ENCODE results near the gene FNDC3A. TPM values are rescaled to one million over a fixed set of nuclear protein-coding genes. Genes with fewer than 3 reads are reported as not detected.

FNDC3A gene
- total RNA-seq, 1 experiment from 2014 or later: 34.3 TPM

- H3K9me3 ChIP-seq (ENCODE audit: insufficient read depth, low read depth): no peaks in the 10 kb centered on the region
- no peak for DNase-seq
- H3K4me1 ChIP-seq (replicated peaks; ENCODE audit: insufficient read depth): peaks cover 32% of the 10 kb centered on the region
- no peaks in the 10 kb centered on the region for H3K9me2 ChIP-seq (ENCODE audit: insufficient read depth)
- no peaks in the 10 kb centered on the region; the same call in 1 of the 2 replicates for H3F3A ChIP-seq (ENCODE audit: insufficient read depth, low read depth)
- no TSS peak for BruUV-seq (replicated peaks)
- H3K36me3 ChIP-seq (ENCODE audit: low read depth): no peaks in the 10 kb centered on the region
- H3K4me3 ChIP-seq: peak overlapping the region; percentile 71
- TF ChIP-seq, protein P1, sequence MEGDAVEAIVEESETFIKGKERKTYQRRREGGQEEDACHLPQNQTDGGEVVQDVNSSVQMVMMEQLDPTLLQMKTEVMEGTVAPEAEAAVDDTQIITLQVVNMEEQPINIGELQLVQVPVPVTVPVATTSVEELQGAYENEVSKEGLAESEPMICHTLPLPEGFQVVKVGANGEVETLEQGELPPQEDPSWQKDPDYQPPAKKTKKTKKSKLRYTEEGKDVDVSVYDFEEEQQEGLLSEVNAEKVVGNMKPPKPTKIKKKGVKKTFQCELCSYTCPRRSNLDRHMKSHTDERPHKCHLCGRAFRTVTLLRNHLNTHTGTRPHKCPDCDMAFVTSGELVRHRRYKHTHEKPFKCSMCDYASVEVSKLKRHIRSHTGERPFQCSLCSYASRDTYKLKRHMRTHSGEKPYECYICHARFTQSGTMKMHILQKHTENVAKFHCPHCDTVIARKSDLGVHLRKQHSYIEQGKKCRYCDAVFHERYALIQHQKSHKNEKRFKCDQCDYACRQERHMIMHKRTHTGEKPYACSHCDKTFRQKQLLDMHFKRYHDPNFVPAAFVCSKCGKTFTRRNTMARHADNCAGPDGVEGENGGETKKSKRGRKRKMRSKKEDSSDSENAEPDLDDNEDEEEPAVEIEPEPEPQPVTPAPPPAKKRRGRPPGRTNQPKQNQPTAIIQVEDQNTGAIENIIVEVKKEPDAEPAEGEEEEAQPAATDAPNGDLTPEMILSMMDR (conservative IDR thresholded peaks at IDR 0.05): no peak
- TF ChIP-seq EZH2 (IDR thresholded peaks at IDR 0.05; ENCODE audit: low read depth): no peak
- peaks cover 31% of the 10 kb centered on the region for H3K79me2 ChIP-seq (ENCODE audit: low read depth)
- POLR2A ChIA-PET (ENCODE audit: unreplicated experiment): no interaction called here
- H4K20me1 ChIP-seq (ENCODE audit: insufficient read depth): no peaks in the 10 kb centered on the region
- peak overlapping the region; percentile 71; the same call in 1 of the 2 replicates for H3K27ac ChIP-seq
- CTCF ChIA-PET: interaction anchor here (0.6 to 2.1 kb wide), 2 partner anchors 9 to 11 kb away, joined by 3 to 7 read pairs; no protein-coding TSS in a partner anchor
- peak overlapping the region; percentile 95; the same call in 1 of the 2 replicates for H2AFZ ChIP-seq
- H3K27me3 ChIP-seq (ENCODE audit: insufficient read depth, low read depth): no peaks in the 10 kb centered on the region
- H3K4me2 ChIP-seq: peak overlapping the region; percentile 85
- intact Hi-C loops (cut with micrococcal nuclease; ENCODE audit: unreplicated experiment): loop anchor here (5.0 kb wide), 1 partner anchor 331 kb away; the partner anchor contains the start of genes CAB39L and SETDB2
These were observed 135.1 kb downstream of the FNDC3A start for GRCh38 chr13:49110913-49111170.

- Histone ChIP-seq H2AFZ (no peak overlapping the region), H3K4me2 (peak overlapping the region; percentile 85), H3K27me3 (ENCODE audit: insufficient read depth, low read depth) (no peaks in the 10 kb centered on the region), H3K4me1 (replicated peaks; ENCODE audit: insufficient read depth) (peaks cover 32% of the 10 kb centered on the region), H3K9me3 (ENCODE audit: insufficient read depth, low read depth) (no peaks in the 10 kb centered on the region), H3K27ac (peak overlapping the region; percentile 27; the same call in 1 of the 2 replicates), H3K4me3 (no peak overlapping the region), H3K9me2 (ENCODE audit: insufficient read depth) (no peaks in the 10 kb centered on the region), H3K36me3 (ENCODE audit: low read depth) (0 out of 2 replicates have a peak, but pooled peaks cover 12% of the 10 kb centered on the region), H3F3A (ENCODE audit: insufficient read depth, low read depth) (no peaks in the 10 kb centered on the region; the same call in 1 of the 2 replicates), H4K20me1 (ENCODE audit: insufficient read depth) (no peaks in the 10 kb centered on the region), H3K79me2 (ENCODE audit: low read depth) (peaks cover 31% of the 10 kb centered on the region)
- no peak for DNase-seq
- POLR2A ChIA-PET (ENCODE audit: unreplicated experiment): interaction anchor here (0.5 kb wide), 1 partner anchor 135 kb away, joined by 6 read pairs; the partner anchor contains the start of gene CDADC1
- no TSS peak for BruUV-seq (replicated peaks)
- TF ChIP-seq, protein P1 (conservative IDR thresholded peaks at IDR 0.05): no peak
- CTCF ChIA-PET: interaction anchor here (0.7 kb wide), 1 partner anchor 257 kb away, joined by 3 read pairs; no protein-coding TSS in a partner anchor
- intact Hi-C loops (cut with micrococcal nuclease; ENCODE audit: unreplicated experiment): loop anchor here (5.0 kb wide), 1 partner anchor 329 kb away; the partner anchor contains the start of genes CAB39L and SETDB2
These were observed 137.2 kb downstream of the FNDC3A start for GRCh38 chr13:49112782-49113525.

- DNase-seq: peak in 1 of 2 experiments; percentile 35
- peak overlapping the region; percentile 20; the same call in 1 of the 2 replicates for H3K4me3 ChIP-seq
- H3F3A ChIP-seq (ENCODE audit: insufficient read depth, low read depth): no peaks in the 10 kb centered on the region; the same call in 1 of the 2 replicates
- H3K4me1 ChIP-seq (replicated peaks; ENCODE audit: insufficient read depth): peaks cover 32% of the 10 kb centered on the region
- BruUV-seq (replicated peaks): no TSS peak
- POLR2A ChIA-PET (ENCODE audit: unreplicated experiment): interaction anchor here (0.6 kb wide), 1 partner anchor 799 kb away, joined by 24 read pairs; no protein-coding TSS in a partner anchor
- peak overlapping the region; percentile 54 for H3K4me2 ChIP-seq
- H3K79me2 ChIP-seq (ENCODE audit: low read depth): peaks cover 31% of the 10 kb centered on the region
- no peaks in the 10 kb centered on the region for H3K9me2 ChIP-seq (ENCODE audit: insufficient read depth)
- peak overlapping the region; percentile 27; the same call in 1 of the 2 replicates for H3K27ac ChIP-seq
- TF ChIP-seq, protein P1 (conservative IDR thresholded peaks at IDR 0.05): no peak
- no peaks in the 10 kb centered on the region for H4K20me1 ChIP-seq (ENCODE audit: insufficient read depth)
- 0 out of 2 replicates have a peak, but pooled peaks cover 18% of the 10 kb centered on the region for H3K36me3 ChIP-seq (ENCODE audit: low read depth)
- H3K9me3 ChIP-seq (ENCODE audit: insufficient read depth, low read depth): no peaks in the 10 kb centered on the region
- intact Hi-C loops (cut with micrococcal nuclease; ENCODE audit: unreplicated experiment): loop anchor here (5.0 kb wide), 1 partner anchor 329 kb away; the partner anchor contains the start of genes CAB39L and SETDB2
- CTCF ChIA-PET: interaction anchor here (0.7 kb wide), 1 partner anchor 258 kb away, joined by 3 read pairs; no protein-coding TSS in a partner anchor
- H2AFZ ChIP-seq: no peak overlapping the region
- H3K27me3 ChIP-seq (ENCODE audit: insufficient read depth, low read depth): no peaks in the 10 kb centered on the region
These were observed 138.0 kb downstream of the FNDC3A start for GRCh38 chr13:49113526-49114286.

All from PC-9 (cell line).